ENCODE data around the gene MRI1.

DNA sequence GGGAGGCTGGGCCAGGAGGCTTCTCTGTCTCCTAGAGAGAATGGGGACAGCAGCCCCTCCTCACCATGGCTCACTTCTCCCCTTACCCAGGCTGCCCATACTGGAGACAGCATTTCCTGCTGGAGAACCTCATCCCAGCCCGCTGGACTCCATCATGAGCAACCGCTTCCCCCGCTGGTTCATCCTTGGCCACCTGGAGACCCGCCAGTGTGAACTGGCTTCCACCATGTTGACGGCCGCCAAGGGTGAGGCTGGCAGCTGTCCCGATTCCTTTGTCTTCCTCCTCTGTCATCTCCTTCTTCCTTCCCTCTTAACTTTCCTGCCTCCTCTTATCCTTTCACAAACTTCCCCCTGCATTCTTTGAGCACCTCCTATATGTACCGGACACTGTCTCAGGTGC lies 58.9 kb downstream of the MRI1 start:
- TF ChIP-seq, protein P1, sequence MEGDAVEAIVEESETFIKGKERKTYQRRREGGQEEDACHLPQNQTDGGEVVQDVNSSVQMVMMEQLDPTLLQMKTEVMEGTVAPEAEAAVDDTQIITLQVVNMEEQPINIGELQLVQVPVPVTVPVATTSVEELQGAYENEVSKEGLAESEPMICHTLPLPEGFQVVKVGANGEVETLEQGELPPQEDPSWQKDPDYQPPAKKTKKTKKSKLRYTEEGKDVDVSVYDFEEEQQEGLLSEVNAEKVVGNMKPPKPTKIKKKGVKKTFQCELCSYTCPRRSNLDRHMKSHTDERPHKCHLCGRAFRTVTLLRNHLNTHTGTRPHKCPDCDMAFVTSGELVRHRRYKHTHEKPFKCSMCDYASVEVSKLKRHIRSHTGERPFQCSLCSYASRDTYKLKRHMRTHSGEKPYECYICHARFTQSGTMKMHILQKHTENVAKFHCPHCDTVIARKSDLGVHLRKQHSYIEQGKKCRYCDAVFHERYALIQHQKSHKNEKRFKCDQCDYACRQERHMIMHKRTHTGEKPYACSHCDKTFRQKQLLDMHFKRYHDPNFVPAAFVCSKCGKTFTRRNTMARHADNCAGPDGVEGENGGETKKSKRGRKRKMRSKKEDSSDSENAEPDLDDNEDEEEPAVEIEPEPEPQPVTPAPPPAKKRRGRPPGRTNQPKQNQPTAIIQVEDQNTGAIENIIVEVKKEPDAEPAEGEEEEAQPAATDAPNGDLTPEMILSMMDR (IDR thresholded peaks at IDR 0.05), result no peak
- no peak for TF ChIP-seq JUN (IDR thresholded peaks at IDR 0.05)
- no peak for TF ChIP-seq CHD4 (IDR thresholded peaks at IDR 0.05; ENCODE audit: borderline replicate concordance)
- TF ChIP-seq ZNF302 (CRISPR knock-in tag; IDR thresholded peaks at IDR 0.05), result no peak
- TF ChIP-seq, protein P2, sequence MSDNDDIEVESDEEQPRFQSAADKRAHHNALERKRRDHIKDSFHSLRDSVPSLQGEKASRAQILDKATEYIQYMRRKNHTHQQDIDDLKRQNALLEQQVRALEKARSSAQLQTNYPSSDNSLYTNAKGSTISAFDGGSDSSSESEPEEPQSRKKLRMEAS (IDR thresholded peaks at IDR 0.05), result no peak
- no peak for TF ChIP-seq CHD2 (IDR thresholded peaks at IDR 0.05; ENCODE audit: low read length, partially characterized antibody)
- TF ChIP-seq CEBPB (IDR thresholded peaks at IDR 0.05), result no peak
- TF ChIP-seq, protein P3, sequence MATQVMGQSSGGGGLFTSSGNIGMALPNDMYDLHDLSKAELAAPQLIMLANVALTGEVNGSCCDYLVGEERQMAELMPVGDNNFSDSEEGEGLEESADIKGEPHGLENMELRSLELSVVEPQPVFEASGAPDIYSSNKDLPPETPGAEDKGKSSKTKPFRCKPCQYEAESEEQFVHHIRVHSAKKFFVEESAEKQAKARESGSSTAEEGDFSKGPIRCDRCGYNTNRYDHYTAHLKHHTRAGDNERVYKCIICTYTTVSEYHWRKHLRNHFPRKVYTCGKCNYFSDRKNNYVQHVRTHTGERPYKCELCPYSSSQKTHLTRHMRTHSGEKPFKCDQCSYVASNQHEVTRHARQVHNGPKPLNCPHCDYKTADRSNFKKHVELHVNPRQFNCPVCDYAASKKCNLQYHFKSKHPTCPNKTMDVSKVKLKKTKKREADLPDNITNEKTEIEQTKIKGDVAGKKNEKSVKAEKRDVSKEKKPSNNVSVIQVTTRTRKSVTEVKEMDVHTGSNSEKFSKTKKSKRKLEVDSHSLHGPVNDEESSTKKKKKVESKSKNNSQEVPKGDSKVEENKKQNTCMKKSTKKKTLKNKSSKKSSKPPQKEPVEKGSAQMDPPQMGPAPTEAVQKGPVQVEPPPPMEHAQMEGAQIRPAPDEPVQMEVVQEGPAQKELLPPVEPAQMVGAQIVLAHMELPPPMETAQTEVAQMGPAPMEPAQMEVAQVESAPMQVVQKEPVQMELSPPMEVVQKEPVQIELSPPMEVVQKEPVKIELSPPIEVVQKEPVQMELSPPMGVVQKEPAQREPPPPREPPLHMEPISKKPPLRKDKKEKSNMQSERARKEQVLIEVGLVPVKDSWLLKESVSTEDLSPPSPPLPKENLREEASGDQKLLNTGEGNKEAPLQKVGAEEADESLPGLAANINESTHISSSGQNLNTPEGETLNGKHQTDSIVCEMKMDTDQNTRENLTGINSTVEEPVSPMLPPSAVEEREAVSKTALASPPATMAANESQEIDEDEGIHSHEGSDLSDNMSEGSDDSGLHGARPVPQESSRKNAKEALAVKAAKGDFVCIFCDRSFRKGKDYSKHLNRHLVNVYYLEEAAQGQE (IDR thresholded peaks at IDR 0.05), result no peak
- no peak for TF ChIP-seq POLR2A (IDR thresholded peaks at IDR 0.05; ENCODE audit: low read length)
- TF ChIP-seq EP300 (IDR thresholded peaks at IDR 0.05), result no peak

Measured in A549 (cell line).